ENCODE measurements around the gene ACRV1.

DNA sequence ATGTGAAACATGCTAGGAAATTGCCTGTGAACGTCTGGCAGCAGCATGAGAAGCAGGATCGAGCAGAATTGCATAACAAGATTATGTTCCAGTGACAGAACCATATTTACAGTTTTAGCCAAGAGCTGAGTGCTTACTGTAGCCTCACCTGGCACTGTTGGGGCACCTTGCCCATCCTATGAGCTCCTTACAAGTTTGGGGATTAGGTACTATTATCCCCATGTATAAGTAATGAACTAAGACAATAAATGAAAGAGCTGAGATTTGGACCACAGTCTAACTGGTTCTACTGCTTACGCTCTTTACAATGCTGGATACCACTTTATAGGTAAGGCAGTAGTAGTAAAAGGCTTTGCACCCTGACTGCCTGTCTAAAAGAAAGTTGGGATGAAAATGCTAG, 48.3 kb upstream of the ACRV1 start:
- no peak for TF ChIP-seq POLR2AphosphoS5 (IDR thresholded peaks at IDR 0.05)
- TF ChIP-seq, protein P1, sequence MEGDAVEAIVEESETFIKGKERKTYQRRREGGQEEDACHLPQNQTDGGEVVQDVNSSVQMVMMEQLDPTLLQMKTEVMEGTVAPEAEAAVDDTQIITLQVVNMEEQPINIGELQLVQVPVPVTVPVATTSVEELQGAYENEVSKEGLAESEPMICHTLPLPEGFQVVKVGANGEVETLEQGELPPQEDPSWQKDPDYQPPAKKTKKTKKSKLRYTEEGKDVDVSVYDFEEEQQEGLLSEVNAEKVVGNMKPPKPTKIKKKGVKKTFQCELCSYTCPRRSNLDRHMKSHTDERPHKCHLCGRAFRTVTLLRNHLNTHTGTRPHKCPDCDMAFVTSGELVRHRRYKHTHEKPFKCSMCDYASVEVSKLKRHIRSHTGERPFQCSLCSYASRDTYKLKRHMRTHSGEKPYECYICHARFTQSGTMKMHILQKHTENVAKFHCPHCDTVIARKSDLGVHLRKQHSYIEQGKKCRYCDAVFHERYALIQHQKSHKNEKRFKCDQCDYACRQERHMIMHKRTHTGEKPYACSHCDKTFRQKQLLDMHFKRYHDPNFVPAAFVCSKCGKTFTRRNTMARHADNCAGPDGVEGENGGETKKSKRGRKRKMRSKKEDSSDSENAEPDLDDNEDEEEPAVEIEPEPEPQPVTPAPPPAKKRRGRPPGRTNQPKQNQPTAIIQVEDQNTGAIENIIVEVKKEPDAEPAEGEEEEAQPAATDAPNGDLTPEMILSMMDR (IDR thresholded peaks at IDR 0.05) = no peak
- TF ChIP-seq POLR2A (IDR thresholded peaks at IDR 0.05) = no peak

Measured in prostate gland (tissue), 2 donors.